Kidney epithelial cell (primary cell): ENCODE results near the gene SGTA. TPM values are rescaled to one million over a fixed set of nuclear protein-coding genes. Genes with fewer than 3 reads are reported as not detected.

ENCODE experiments used
- DNase-seq: peaks from one replicate; pipeline ENCODE4 v3.0.0-alpha.2; 2010; ENCODE audit warnings: low read depth
- H3K27me3 ChIP-seq: 2 replicates; pipeline ENCODE4 v1.6.0; 2011; ENCODE audit warnings: low read length; ENCODE audit not compliant: control insufficient read depth, insufficient read depth
- H3K36me3 ChIP-seq: 2 replicates; pipeline ENCODE4 v1.5.1; 2011; ENCODE audit warnings: low read length; ENCODE audit not compliant: control insufficient read depth, insufficient read depth
- H3K4me3 ChIP-seq: 2 replicates; pipeline ENCODE4 v1.5.1; 2011; ENCODE audit warnings: low read depth, mild to moderate bottlenecking, control low read depth, low read length
- total RNA-seq: library from RNA; depleted of rRNA; stranded (reverse); fragments of >200 nt; gene quantifications from 2 replicates; pipeline ENCODE4 v1.2.3, GENCODE V29; 2015
- TF ChIP-seq, protein P1 (sequence below): IDR thresholded peaks from 2 replicates; pipeline ENCODE4 v1.5.1; 2011; ENCODE audit warnings: mild to moderate bottlenecking, moderate library complexity, low read length, control low read depth, inconsistent platforms; ENCODE audit not compliant: insufficient read depth, poor library complexity, severe bottlenecking

SGTA gene
- total RNA-seq, 1 donor from 2014 or later = 70.7 TPM

DNA sequence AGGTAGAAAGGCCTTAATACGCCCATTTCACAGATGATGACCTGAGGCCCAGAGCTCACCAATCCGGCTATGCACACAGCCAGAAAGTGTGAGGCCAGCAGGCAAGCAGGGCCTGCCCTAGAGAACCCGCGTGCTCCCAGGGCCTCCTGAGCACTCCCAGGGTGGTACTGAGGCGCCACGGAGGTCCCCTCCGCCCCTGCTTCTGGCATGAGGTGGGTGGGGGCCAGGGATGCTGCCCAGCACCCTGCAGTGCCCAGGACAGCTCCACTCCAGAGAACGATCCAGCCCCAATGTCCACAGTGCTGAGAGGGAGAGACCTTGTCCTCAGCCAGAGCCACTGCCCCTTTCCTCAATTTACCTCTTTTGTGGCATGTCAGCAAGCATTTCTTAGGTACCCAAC is 13.9 kb downstream of the SGTA start:
- Histone ChIP-seq H3K27me3 (no peaks in the 10 kb centered on the region), H3K4me3 (no peak overlapping the region), H3K36me3 (no peaks in the 10 kb centered on the region)
- DNase-seq = no peak
- TF ChIP-seq, protein P1, sequence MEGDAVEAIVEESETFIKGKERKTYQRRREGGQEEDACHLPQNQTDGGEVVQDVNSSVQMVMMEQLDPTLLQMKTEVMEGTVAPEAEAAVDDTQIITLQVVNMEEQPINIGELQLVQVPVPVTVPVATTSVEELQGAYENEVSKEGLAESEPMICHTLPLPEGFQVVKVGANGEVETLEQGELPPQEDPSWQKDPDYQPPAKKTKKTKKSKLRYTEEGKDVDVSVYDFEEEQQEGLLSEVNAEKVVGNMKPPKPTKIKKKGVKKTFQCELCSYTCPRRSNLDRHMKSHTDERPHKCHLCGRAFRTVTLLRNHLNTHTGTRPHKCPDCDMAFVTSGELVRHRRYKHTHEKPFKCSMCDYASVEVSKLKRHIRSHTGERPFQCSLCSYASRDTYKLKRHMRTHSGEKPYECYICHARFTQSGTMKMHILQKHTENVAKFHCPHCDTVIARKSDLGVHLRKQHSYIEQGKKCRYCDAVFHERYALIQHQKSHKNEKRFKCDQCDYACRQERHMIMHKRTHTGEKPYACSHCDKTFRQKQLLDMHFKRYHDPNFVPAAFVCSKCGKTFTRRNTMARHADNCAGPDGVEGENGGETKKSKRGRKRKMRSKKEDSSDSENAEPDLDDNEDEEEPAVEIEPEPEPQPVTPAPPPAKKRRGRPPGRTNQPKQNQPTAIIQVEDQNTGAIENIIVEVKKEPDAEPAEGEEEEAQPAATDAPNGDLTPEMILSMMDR = no peak

DNA sequence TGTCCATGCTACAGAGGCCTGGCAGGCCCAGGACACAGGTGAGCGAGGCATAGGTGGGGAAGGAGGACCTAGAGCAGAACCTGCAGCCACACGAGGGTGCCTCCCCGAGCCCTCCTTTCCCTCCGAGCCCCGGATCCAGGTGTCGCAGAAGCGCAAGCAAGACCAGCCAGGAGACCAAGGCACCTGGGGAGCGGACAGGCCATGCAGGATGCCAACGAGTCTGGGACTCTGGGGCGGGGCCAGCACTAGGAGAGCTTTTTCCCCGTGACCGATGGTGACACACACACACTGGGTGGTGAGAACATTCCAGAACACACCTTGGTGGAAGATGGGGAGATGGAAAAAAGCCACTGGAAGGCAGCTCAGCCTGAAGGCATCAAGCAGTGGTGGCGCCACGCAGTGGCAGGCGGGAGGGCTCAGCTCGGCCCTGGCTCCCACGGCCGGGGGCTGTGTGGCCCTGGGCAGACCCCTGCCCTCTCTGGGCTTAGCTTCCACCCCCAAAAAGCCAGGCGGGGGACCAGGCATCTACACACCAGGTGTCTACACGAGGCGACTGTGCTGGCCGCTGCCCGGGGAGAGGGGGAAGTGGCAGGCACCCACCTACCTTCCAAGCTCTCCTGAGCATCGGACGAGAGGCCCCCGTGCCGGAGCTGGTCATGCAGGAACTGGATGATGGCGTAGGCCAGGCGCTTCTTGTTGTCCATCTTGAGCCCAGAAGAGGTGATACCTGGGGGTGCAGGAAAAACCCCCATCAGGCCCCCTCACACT is 14.5 kb downstream of the SGTA start:
- DNase-seq = no peak
- Histone ChIP-seq H3K36me3 (no peaks in the 10 kb centered on the region), H3K4me3 (no peak overlapping the region), H3K27me3 (no peaks in the 10 kb centered on the region)
- TF ChIP-seq, protein P1 = no peak

DNA sequence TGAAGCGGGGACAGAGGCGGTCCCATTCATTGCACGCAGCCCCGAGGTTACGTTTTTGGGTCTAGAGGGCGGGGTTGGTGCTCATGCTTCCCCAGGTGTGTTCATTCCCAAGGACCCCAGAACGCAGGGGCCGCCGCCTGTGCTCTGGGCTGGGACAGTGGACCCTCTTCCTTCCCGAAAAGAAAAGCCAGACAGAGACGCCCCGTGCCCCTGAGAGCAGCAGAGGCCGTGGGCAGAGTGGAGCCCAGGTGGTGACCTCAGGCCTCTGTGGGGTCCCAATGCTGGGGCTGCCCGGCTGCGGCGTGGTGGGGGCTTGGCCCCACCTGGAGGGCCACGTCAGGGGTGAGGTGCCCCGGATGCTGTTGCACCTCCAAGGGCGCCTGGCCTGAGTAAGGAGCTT is 15.4 kb downstream of the SGTA start:
- DNase-seq = no peak
- no peaks in the 10 kb centered on the region for H3K27me3 ChIP-seq
- TF ChIP-seq, protein P1 = no peak
- peaks cover 1% of the 10 kb centered on the region for H3K36me3 ChIP-seq
- H3K4me3 ChIP-seq = no peak overlapping the region

DNA sequence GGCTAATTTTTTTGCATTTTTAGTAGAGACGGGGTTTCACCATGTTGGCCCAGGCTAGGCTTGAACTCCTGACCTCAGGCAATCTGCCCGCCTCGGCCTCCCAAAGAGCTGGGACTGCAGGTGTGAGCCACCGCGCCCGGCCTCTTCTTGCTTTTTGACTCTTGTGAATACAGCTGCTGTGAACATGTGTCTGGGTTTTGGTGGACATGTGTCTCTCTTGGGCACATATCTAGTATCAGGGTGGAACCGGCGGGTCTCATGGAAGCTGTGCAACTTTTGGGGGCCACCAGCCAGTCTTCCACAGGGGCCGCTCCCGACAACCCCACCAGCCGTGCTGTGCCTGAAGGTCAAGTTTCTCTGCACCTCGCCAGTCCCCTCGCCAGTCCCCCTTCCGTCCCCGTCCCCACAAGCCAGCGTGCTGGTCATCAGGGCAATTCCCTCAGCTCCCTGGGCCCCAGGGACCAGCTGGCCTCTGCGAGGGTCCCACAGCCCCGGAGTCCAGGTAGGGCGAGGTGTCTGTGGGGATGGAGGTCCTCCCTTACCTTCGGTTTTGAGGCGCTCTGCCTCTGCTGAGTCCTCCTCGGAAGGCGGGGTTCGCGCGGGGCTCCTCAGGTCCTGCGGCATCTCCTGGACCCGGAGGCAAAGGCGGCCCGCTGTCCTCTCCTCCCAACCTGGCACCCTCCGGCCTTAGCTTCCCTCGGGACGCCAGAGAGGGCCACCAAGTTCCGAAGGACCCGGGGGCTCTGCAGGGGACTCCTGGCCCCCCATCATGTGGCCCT is 16.3 kb downstream of the SGTA start:
- peaks cover 1% of the 10 kb centered on the region for H3K36me3 ChIP-seq
- no peak for DNase-seq
- TF ChIP-seq, protein P1 = no peak
- H3K27me3 ChIP-seq = no peaks in the 10 kb centered on the region
- H3K4me3 ChIP-seq = no peak overlapping the region

DNA sequence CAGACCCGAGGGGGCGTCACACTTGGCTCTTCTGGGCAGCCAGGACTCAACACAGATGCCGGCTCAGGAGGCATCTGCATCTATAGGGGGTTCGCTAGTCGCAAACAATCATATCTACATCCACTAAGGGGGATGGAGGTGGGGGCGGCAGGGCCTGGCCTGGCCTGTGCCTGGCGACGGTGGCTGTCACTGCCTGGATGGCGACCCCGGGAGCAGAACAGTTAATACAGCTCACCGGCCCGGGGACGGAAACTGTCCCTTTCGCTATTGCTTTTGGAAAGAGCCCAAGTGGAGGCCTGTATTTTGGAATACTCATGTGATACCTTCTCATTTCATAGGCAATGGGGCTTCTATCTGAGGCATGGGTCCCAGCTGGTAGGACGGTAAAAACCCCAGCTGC is 17.7 kb downstream of the SGTA start:
- peaks cover 1% of the 10 kb centered on the region for H3K36me3 ChIP-seq
- H3K4me3 ChIP-seq = no peak overlapping the region
- DNase-seq = no peak
- H3K27me3 ChIP-seq = no peaks in the 10 kb centered on the region
- TF ChIP-seq, protein P1 = no peak
